ENCODE data around the gene ACTL6A. TPM values are rescaled to one million over a fixed set of nuclear protein-coding genes. Genes with fewer than 3 reads are reported as not detected.
A peak's percentile ranks its signal among the peaks of the same experiment; 100 is the strongest.

The ACTL6A gene
- total RNA-seq, 1 donor from 2014 or later: 36.3 TPM

DNA sequence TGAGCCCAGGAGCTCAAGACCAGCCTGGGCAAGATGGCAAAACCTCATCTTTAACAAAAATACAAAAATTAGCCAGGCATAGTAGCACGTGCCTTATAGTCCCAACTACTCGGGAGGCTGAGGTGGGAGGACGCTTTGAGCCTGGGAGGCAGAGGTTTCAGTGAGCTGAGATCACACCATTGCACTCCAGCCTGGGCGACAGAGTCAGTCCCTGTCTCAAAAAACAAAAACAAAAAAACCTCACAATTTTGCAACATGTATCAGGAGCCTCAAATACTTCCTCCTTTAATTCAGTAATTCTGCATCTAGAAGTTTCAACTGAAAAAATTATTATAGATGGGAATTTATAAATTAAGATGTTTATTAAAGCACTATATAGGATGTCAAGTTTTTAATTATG is 40.6 kb downstream of the ACTL6A start:
- Mint-ChIP-seq H3K27ac (ENCODE audit: unreplicated experiment) (peak overlapping the region; percentile 100), H3K4me1 (ENCODE audit: unreplicated experiment) (peaks cover 11% of the 10 kb centered on the region), H3K4me3 (ENCODE audit: unreplicated experiment) (peak overlapping the region; percentile 100), H3K36me3 (ENCODE audit: low read depth, unreplicated experiment) (peaks cover 11% of the 10 kb centered on the region), H3K27me3 (ENCODE audit: unreplicated experiment) (peaks cover 11% of the 10 kb centered on the region), H3K9me3 (ENCODE audit: unreplicated experiment) (no peaks in the 10 kb centered on the region)
- DNase-seq (ENCODE audit: low spot score): no peak
- TF ChIP-seq, protein P1, sequence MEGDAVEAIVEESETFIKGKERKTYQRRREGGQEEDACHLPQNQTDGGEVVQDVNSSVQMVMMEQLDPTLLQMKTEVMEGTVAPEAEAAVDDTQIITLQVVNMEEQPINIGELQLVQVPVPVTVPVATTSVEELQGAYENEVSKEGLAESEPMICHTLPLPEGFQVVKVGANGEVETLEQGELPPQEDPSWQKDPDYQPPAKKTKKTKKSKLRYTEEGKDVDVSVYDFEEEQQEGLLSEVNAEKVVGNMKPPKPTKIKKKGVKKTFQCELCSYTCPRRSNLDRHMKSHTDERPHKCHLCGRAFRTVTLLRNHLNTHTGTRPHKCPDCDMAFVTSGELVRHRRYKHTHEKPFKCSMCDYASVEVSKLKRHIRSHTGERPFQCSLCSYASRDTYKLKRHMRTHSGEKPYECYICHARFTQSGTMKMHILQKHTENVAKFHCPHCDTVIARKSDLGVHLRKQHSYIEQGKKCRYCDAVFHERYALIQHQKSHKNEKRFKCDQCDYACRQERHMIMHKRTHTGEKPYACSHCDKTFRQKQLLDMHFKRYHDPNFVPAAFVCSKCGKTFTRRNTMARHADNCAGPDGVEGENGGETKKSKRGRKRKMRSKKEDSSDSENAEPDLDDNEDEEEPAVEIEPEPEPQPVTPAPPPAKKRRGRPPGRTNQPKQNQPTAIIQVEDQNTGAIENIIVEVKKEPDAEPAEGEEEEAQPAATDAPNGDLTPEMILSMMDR (IDR thresholded peaks at IDR 0.05; ENCODE audit: unreplicated experiment): no peak

DNA sequence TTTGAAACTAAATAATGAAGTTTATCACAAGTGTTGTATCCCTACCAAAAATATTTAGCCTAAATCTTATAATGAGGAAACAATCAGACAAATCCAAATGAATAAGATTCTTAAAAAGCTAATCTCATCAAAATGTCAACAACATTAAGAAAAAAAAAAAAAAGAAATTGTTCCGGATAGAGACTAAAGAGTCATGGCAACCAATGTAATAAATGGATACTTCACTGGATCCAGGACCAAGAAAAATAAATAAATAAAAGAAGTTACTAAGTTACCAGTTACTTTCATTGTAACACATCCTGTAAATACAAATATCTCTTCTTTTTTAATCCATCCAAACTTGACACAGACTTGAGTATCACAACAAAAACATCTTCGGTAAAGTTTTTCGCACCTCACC is 41.1 kb downstream of the ACTL6A start:
- Mint-ChIP-seq H3K27me3 (ENCODE audit: unreplicated experiment) (peaks cover 11% of the 10 kb centered on the region), H3K4me1 (ENCODE audit: unreplicated experiment) (peaks cover 11% of the 10 kb centered on the region), H3K36me3 (ENCODE audit: low read depth, unreplicated experiment) (peaks cover 11% of the 10 kb centered on the region), H3K27ac (ENCODE audit: unreplicated experiment) (peak overlapping the region; percentile 100), H3K4me3 (ENCODE audit: unreplicated experiment) (peak overlapping the region; percentile 100), H3K9me3 (ENCODE audit: unreplicated experiment) (no peaks in the 10 kb centered on the region)
- DNase-seq (ENCODE audit: low spot score): no peak
- TF ChIP-seq, protein P1 (IDR thresholded peaks at IDR 0.05; ENCODE audit: unreplicated experiment): no peak

DNA sequence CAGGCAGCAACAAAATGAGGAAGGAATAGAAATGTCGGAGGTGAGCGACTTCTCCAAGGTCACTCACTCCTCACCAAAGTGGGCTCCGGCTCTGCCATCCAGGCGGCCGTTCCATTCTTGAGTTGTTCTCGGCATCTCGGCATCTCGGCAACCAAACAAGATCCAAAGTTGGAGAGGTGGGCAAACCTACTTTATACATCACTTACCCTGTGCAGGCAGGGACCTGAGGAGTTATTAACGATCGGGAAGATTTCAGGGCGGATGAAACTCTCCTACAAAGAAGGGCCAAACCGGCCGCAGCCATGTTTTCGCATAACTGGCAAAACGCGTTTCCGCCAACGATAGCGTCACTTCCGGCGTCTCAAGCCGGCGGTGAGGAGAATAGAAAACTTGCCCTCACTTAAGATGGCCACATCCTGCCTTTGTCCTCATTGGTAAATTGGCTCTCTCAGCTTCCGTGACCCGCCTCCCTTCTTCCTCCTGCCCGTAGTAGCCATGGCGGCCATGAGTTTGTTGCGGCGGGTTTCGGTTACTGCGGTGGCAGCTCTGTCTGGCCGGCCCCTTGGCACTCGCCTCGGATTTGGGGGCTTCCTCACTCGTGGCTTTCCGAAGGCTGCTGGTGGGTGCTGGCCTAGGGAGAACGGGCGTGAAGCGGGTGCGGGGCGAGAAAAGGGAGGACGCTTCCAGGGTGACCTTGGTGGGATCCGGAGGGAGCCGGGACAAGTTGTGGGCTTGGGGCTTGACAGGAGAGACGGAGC is 41.8 kb downstream of the ACTL6A start, which contains the start of the genes MRPL47 and NDUFB5:
TSS of gene MRPL47 (minus strand) at position 318 of the 758 bp plus-strand sequence. CDS start at position 304, 14 bp downstream.
TSS of gene NDUFB5 (plus strand) at position 474 of the 758 bp plus-strand sequence. CDS start at position 496, 22 bp downstream.
- DNase-seq (ENCODE audit: low spot score): peak; percentile 84

DNA sequence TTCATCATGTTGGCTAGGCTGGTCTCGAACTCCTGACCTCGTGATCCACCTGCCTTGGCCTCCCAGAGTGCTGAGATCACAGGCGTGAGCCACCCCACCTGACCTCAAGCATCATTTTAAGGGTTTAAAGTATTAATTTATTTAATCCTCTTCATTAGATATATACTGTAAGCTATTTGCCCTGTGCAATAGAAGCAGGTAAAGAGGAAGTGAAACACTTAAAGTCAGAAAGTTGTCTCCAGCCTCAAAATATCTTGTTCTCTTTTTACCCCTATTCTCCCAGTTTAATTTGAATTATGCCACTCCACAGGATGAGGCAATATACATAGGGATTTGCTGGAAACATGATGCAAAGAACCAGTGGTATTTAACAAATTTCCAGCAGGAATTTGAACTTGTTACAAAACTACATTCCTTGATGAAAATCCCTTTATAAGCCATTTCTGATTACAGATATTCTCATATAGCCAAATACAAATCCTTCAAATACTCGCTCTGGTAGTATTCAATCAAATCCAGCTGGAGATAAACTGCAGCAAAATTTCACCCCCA is 43.9 kb downstream of the ACTL6A start:
- H3K36me3 Mint-ChIP-seq (ENCODE audit: low read depth, unreplicated experiment): peaks cover 8% of the 10 kb centered on the region
- H3K27me3 Mint-ChIP-seq (ENCODE audit: unreplicated experiment): peaks cover 10% of the 10 kb centered on the region
- H3K4me1 Mint-ChIP-seq (ENCODE audit: unreplicated experiment): peaks cover 19% of the 10 kb centered on the region
- H3K4me3 Mint-ChIP-seq (ENCODE audit: unreplicated experiment): peak overlapping the region; percentile 12
- DNase-seq (ENCODE audit: low spot score): no peak
- no peak overlapping the region for H3K27ac Mint-ChIP-seq (ENCODE audit: unreplicated experiment)
- TF ChIP-seq, protein P1 (IDR thresholded peaks at IDR 0.05; ENCODE audit: unreplicated experiment): no peak
- no peaks in the 10 kb centered on the region for H3K9me3 Mint-ChIP-seq (ENCODE audit: unreplicated experiment)

More for the DNA sequence above, 41.8 kb downstream of the ACTL6A start, which contains the start of the genes MRPL47 and NDUFB5:
- TF ChIP-seq, protein P1 (IDR thresholded peaks at IDR 0.05; ENCODE audit: unreplicated experiment): no peak
- H3K36me3 Mint-ChIP-seq (ENCODE audit: low read depth, unreplicated experiment): peaks cover 7% of the 10 kb centered on the region
- H3K27me3 Mint-ChIP-seq (ENCODE audit: unreplicated experiment): peaks cover 10% of the 10 kb centered on the region
- no peaks in the 10 kb centered on the region for H3K9me3 Mint-ChIP-seq (ENCODE audit: unreplicated experiment)
- peak within 1 kb of the TSS; percentile 100 for H3K27ac Mint-ChIP-seq (ENCODE audit: unreplicated experiment)
- peaks cover 17% of the 10 kb centered on the region for H3K4me1 Mint-ChIP-seq (ENCODE audit: unreplicated experiment)
- peak within 1 kb of the TSS; percentile 100 for H3K4me3 Mint-ChIP-seq (ENCODE audit: unreplicated experiment)
